Smooth muscle cell (in vitro differentiated cells): ENCODE results near the gene UCMA. TPM values are rescaled to one million over a fixed set of nuclear protein-coding genes. Genes with fewer than 3 reads are reported as not detected.

Experiments used
- DNase-seq: peaks from one replicate; lab custom pipeline; 2025; ENCODE audit not compliant: unreplicated experiment; lab: John Stamatoyannopoulos, UW
- H2AFZ ChIP-seq: fragments of 200-600 bp; sonication (generic); 2 replicates; pipeline ENCODE4 v1.6.0; 2016; ENCODE audit warnings: antibody characterized with exemption, low read depth, mild to moderate bottlenecking
- H3F3A ChIP-seq: fragments of 200-600 bp; sonication (generic); 2 replicates; pipeline ENCODE4 v1.6.0; 2017; ENCODE audit warnings: antibody characterized with exemption, low read depth
- H3K27ac ChIP-seq: fragments of 200-600 bp; sonication (generic); 2 replicates; pipeline ENCODE4 v1.5.1; 2016; ENCODE audit warnings: low read depth, mild to moderate bottlenecking
- H3K27me3 ChIP-seq: fragments of 200-600 bp; sonication (generic); 2 replicates; pipeline ENCODE4 v1.6.1; 2016; ENCODE audit warnings: low read depth, mild to moderate bottlenecking
- H3K36me3 ChIP-seq: fragments of 200-600 bp; sonication (generic); 2 replicates; pipeline ENCODE4 v1.5.1; 2016; ENCODE audit warnings: low read depth
- H3K4me1 ChIP-seq: fragments of 200-600 bp; sonication (generic); 2 replicates; pipeline ENCODE4 v1.5.1; 2016; ENCODE audit warnings: low read depth
- H3K4me2 ChIP-seq: fragments of 200-600 bp; sonication (generic); 2 replicates; pipeline ENCODE4 v1.6.0; 2016; ENCODE audit warnings: mild to moderate bottlenecking
- H3K4me3 ChIP-seq: fragments of 200-600 bp; sonication (generic); 2 replicates; pipeline ENCODE4 v1.5.1; 2016; ENCODE audit warnings: mild to moderate bottlenecking
- H3K79me2 ChIP-seq: fragments of 200-600 bp; sonication (generic); 2 replicates; pipeline ENCODE4 v1.6.0; 2016; ENCODE audit warnings: low read depth, mild to moderate bottlenecking
- H3K9ac ChIP-seq: fragments of 200-600 bp; sonication (generic); 2 replicates; pipeline ENCODE4 v1.6.0; 2016; ENCODE audit warnings: low read depth
- H3K9me3 ChIP-seq: fragments of 200-600 bp; sonication (generic); replicated peaks from 2 replicates; pipeline ENCODE4 v1.5.1; 2016; ENCODE audit warnings: low read depth
- H4K20me1 ChIP-seq: fragments of 200-600 bp; sonication (generic); 2 replicates; pipeline ENCODE4 v1.6.0; 2016; ENCODE audit warnings: low read depth
- WGBS: methylation state at CpG from one replicate; pipeline ENCODE4 v1.1.7; 2016; ENCODE audit warnings: low lambda C conversion rate; 5-methylcytosine and 5-hydroxymethylcytosine counted together
- polyA plus RNA-seq: library from polyadenylated mRNA; unstranded; fragments of >200 nt; fragmentation: Nextera tagmentation; extraction: Ambion mirVana; gene quantifications from 2 replicates; pipeline ENCODE4 v1.2.1, GENCODE V29; 2016
- total RNA-seq: library from RNA; depleted of rRNA; stranded (reverse); fragments of >200 nt; gene quantifications from 2 replicates; pipeline ENCODE4 v1.2.3, GENCODE V29; 2014
- TF ChIP-seq, protein P1 (sequence below): fragments of 200-600 bp; sonication (generic); IDR thresholded peaks from 2 replicates; pipeline ENCODE4 v1.5.1; 2017; ENCODE audit warnings: borderline replicate concordance, mild to moderate bottlenecking, antibody characterized with exemption; ENCODE audit not compliant: insufficient read depth, poor library complexity, severe bottlenecking

Gene UCMA
- total and polyA plus RNA-seq, 2 experiments from 2014 or later = not detected

DNA sequence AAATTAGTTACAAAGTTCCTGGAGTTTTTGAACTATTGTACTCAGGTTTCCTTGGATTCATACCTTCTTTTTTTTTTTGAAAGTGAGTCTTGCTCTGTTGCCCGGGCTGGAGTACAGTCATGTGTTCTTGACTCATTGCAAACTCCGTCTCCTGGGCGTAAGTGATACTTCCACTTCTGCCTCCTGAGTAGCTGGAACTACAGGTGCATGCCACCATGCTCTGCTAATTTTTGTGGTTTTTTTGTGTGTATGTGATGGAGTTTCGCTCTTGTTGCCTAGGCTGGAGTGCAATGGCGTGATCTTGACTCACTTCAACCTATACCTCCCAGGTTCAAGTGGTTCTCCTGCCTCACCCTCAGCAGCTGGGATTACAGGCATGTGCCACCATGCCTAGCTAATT, 50.5 kb downstream of the UCMA start:
- no peaks in the 10 kb centered on the region for H3K4me1 ChIP-seq
- H3K27me3 ChIP-seq = no peaks in the 10 kb centered on the region
- DNase-seq = no peak
- no peaks in the 10 kb centered on the region for H3K9me3 ChIP-seq
- H4K20me1 ChIP-seq = no peaks in the 10 kb centered on the region
- H3K9ac ChIP-seq = no peak overlapping the region
- 83% methylated on average over 5 of the region's 5 CpGs for WGBS
- no peaks in the 10 kb centered on the region for H3F3A ChIP-seq
- no peak overlapping the region for H2AFZ ChIP-seq
- no peaks in the 10 kb centered on the region for H3K79me2 ChIP-seq
- H3K36me3 ChIP-seq = no peaks in the 10 kb centered on the region
- H3K27ac ChIP-seq = no peak overlapping the region
- H3K4me3 ChIP-seq = no peak overlapping the region
- no peak overlapping the region for H3K4me2 ChIP-seq
- TF ChIP-seq, protein P1, sequence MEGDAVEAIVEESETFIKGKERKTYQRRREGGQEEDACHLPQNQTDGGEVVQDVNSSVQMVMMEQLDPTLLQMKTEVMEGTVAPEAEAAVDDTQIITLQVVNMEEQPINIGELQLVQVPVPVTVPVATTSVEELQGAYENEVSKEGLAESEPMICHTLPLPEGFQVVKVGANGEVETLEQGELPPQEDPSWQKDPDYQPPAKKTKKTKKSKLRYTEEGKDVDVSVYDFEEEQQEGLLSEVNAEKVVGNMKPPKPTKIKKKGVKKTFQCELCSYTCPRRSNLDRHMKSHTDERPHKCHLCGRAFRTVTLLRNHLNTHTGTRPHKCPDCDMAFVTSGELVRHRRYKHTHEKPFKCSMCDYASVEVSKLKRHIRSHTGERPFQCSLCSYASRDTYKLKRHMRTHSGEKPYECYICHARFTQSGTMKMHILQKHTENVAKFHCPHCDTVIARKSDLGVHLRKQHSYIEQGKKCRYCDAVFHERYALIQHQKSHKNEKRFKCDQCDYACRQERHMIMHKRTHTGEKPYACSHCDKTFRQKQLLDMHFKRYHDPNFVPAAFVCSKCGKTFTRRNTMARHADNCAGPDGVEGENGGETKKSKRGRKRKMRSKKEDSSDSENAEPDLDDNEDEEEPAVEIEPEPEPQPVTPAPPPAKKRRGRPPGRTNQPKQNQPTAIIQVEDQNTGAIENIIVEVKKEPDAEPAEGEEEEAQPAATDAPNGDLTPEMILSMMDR = no peak

DNA sequence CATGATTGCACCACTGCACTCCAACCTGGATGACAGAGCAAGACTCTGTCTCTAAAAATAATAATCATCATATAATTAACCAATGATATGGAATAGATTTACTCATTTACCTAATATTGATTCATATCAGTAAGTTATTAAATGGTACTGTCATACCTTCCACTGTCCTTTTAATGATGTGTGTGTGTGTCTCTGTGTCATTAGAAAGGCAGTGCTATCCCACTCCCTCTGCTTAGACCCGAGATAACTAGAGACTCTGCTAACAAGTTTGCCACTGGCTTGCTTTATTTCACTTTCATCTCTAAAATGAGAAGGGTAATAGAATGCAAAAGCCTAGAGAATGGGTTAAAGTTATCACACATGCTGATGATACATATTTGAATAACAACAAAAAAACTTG, 51.8 kb downstream of the UCMA start:
- H3K27ac ChIP-seq = no peak overlapping the region
- H3K4me2 ChIP-seq = no peak overlapping the region
- H3F3A ChIP-seq = no peaks in the 10 kb centered on the region
- DNase-seq = no peak
- H3K36me3 ChIP-seq = no peaks in the 10 kb centered on the region
- H2AFZ ChIP-seq = no peak overlapping the region
- no peak overlapping the region for H3K9ac ChIP-seq
- WGBS = 96% methylated on average over 1 of the region's 1 CpG
- no peak overlapping the region for H3K4me3 ChIP-seq
- H3K79me2 ChIP-seq = no peaks in the 10 kb centered on the region
- H3K4me1 ChIP-seq = no peaks in the 10 kb centered on the region
- no peaks in the 10 kb centered on the region for H3K9me3 ChIP-seq
- no peaks in the 10 kb centered on the region for H3K27me3 ChIP-seq
- H4K20me1 ChIP-seq = no peaks in the 10 kb centered on the region
- TF ChIP-seq, protein P1 = no peak

DNA sequence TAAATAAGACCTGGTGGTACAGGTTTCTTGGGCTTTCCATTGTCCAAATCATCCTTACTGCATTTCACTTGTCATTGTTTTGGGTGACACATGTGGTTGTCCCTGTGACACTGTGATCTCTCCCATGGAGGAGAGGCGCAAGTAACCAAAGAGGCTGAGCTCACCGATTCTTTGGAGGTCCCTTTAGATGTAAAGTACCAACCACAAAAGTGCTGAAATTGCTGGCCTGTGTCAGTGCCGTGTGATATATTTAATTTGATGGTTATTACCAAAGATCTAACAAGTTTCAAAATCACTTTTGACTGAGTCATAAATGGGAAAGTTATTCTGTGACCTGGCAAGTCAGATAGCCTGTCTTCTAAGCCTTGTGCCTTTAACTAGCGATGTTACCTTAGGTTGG, 53.4 kb downstream of the UCMA start:
- no peak for DNase-seq
- no peak overlapping the region for H3K4me2 ChIP-seq
- H3F3A ChIP-seq = no peaks in the 10 kb centered on the region
- H3K27me3 ChIP-seq = no peaks in the 10 kb centered on the region
- H3K79me2 ChIP-seq = no peaks in the 10 kb centered on the region
- WGBS = 98% methylated on average over 4 of the region's 4 CpGs
- H3K36me3 ChIP-seq = no peaks in the 10 kb centered on the region
- no peak overlapping the region for H3K9ac ChIP-seq
- no peak overlapping the region for H3K4me3 ChIP-seq
- H3K4me1 ChIP-seq = no peaks in the 10 kb centered on the region
- no peaks in the 10 kb centered on the region for H4K20me1 ChIP-seq
- TF ChIP-seq, protein P1 = no peak
- H3K27ac ChIP-seq = no peak overlapping the region
- H3K9me3 ChIP-seq = no peaks in the 10 kb centered on the region
- no peak overlapping the region for H2AFZ ChIP-seq

DNA sequence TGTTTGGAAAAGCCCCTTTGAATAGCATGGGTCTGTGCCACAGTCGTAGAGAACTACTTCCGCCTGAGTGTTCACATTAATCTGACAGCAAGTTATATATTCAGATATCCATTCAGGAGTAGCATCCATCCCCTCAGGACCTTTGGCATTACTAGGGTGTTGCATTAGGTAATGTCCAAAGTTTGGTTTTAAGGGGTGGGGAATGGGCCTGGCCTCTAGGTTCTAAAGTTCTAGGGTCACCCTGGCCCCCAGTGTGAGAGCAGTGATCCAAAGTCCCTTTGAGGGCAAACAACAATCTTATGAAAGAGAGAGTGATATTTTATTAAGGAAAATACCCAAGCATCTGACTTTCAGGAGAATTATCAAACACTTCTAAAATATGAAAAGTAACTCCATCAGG, 60.6 kb downstream of the UCMA start:
- no peak overlapping the region for H3K4me2 ChIP-seq
- no peaks in the 10 kb centered on the region for H3K27me3 ChIP-seq
- H3K4me1 ChIP-seq = no peaks in the 10 kb centered on the region
- no peak overlapping the region for H2AFZ ChIP-seq
- no peaks in the 10 kb centered on the region for H3F3A ChIP-seq
- no peak overlapping the region for H3K9ac ChIP-seq
- TF ChIP-seq, protein P1 = no peak
- no peak overlapping the region for H3K27ac ChIP-seq
- no peaks in the 10 kb centered on the region for H3K79me2 ChIP-seq
- H3K9me3 ChIP-seq = no peaks in the 10 kb centered on the region
- WGBS = 97% methylated on average over 2 of the region's 2 CpGs
- H3K36me3 ChIP-seq = no peaks in the 10 kb centered on the region
- no peak for DNase-seq
- no peaks in the 10 kb centered on the region for H4K20me1 ChIP-seq
- no peak overlapping the region for H3K4me3 ChIP-seq
